Head of caudate nucleus (tissue), 42 donors: ENCODE measurements around the gene EIF2S2.
A peak's percentile ranks its signal among the peaks of the same experiment; 100 is the strongest.

Experiments used
- DNase-seq, 42 donors: peaks; one replicate each; pipeline versions ENCODE4 v3.0.0 to v3.0.0-alpha.2; 2020 to 2021; ENCODE audit warnings: mixed read lengths in 7 of 42
- intact Hi-C: fragments of 100-400 bp; cut with DNase I; formaldehyde crosslinking; loops from one replicate; pipeline ENCODE4 v1.15.0; 2022

Gene EIF2S2

GRCh38 chr20:34047010-34047687 lies 64.9 kb downstream of the EIF2S2 start:
- no peak for DNase-seq
- intact Hi-C loops = no loop called here

DNA sequence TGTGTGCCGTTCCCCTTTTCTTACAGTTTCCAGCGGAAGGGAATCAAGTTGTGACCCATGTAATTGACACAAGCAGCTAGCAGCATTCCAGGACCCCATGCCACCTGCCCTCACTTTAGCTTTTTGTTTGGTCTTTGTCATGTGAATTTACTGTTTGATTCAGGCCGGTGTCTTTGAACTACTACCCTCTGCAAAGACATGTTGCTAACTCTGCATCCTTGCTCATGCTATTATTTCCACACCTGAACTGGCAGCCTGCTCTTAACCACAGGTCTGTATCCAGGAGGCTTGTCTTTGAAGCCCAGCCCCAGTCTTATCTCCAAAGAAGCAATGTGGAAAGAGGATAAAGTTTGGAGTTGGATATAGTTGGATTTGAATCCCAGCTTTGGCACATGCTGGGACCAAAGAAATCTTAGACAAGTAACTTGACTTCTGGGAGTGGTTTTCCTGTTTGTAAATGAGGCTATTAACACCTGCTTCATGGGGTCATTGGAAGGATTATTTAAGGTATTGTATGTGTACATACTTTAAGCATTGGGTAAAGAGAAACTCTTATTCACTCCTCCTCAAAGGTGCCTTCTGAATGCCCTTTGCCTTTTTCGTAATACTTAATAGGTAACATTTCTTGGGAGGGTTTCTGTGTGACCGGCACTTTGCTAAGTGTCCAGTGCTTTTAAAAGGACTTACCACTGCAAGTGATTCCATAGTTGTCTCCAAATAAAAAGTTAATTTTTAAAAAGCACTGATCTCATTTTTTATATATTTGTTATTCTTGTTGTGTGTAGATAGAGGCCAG lies 65.9 kb downstream of the EIF2S2 start:
- DNase-seq = no peak
- intact Hi-C loops = no loop called here

DNA sequence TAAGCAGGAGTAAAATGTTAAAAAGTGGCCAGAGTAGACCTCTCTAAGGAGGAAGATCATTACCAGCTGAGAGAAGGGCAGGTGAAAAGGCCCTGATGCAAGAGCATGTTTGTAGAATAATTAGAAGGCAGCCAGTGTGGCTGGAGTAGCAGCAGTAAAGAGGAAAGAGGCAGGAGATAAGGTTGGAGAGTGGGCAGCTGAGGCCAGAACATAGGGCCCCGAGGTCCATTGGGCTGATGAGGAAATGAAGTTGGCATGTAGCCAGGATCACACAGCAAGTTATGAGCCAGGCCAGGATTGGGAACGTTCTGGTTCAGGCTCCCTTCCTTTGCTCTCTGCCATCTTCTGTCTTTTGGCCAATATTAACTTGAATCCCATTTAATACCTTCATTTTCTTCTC lies 66.7 kb downstream of the EIF2S2 start:
- DNase-seq = peak in 9 of 42 donors; percentile 5 to 65 (median 28)
- intact Hi-C loops = no loop called here

DNA sequence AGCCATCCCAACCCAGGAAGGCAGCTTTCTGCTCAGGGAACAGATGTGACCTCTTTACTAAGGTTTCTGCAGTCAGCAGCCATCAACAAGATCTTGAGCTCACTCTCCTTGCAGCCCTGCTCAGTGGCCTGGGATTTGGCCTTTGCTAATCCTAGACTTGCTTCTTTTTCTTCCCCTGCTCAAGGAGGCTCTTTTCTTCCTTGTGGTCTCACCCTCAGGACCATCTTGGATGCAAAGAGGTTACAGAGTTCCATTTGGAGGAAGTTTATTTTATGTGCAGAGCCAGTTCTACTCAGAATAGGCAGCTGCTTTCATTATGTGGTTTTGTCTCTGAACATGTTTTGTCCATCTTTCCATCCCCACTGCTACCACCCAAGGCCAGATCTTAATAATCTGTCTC lies 69.0 kb downstream of the EIF2S2 start:
- intact Hi-C loops = no loop called here
- no peak for DNase-seq

DNA sequence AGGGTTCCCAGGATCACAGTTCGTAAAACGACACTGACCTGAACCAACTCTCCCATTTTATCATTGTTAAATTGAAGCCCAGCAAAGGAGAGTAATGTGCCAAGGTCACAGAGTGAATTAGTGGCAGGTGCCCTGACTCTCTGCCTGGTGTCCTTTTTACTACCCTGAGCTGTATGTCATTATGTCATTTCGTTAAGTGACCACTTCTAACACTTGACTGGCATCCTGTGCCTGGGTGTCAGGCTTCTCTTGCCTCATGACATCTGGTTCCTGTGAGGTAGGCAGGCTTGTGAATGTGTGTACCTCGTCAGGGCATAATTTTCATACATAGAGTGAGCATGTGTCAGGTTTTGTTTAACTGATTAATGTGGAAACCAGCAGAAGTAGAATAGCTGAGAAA lies 69.8 kb downstream of the EIF2S2 start:
- intact Hi-C loops = no loop called here
- DNase-seq = no peak

DNA sequence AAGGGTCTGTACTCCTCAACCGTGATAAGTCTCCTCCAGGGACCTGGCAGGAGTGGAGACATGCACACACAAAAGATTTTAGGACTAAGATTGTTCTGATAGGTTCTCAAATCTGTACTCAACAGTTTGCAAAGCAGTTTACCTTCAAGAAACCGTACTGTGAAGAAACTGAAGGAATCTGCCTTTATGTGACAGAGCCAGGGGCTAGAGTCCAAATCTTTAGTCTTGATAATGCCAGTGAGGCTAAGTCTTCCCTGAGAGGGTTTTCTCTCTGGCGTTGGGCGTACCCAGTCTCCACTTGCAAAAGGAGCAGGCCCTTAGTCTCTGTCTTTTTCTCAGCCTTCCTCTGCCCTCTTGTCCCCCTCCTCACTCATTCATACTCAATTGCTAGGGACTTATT lies 70.8 kb downstream of the EIF2S2 start:
- no peak for DNase-seq
- intact Hi-C loops = no loop called here

DNA sequence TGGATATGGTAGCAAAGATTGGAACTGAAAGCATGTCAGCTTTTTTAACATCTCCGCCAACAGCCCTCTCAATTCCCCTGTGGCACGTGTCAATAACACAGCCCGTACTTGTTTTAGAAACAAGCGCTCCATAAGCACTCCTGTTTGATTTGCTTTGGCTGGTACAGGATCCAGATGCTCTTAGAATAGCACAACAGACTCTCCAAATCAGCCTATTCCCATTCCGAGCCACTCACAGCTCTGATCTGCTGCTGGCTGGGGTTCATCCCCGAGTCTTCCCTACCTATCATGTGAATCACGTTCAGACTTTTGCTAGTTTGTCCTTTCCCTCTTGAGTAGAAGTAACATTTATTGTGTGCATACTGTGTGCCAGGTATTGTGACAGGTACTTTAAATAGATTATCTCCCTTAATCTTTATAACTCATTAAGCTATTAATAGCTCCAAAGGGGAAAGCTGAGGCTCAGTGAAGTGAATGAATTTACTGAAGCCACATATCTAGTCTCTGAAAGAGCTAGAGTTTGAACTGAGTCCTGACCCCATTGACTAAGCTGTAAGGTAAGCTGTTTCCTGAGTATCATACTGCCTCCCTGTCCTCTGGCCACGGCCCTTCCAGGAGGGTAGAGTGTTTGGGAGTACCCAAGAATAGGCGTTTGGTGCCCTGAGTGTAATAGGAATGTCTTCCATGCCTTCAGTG lies 71.6 kb downstream of the EIF2S2 start:
- intact Hi-C loops = no loop called here
- peak in 1 of 42 donors; percentile 43 for DNase-seq
